ENCODE data around the gene MYO1B. TPM values are rescaled to one million over a fixed set of nuclear protein-coding genes. Genes with fewer than 3 reads are reported as not detected.

The MYO1B gene
- total and polyA plus RNA-seq, 8 donors: 136 to 305 (median 197) TPM

- intact Hi-C loops (cut with DNase I): no loop called here
Observed at GRCh38 chr2:191412353-191412752, 167.1 kb downstream of the MYO1B start.

GRCh38 chr2:191415101-191415500 lies 169.9 kb downstream of the MYO1B start:
- no peaks in the 10 kb centered on the region for H3K9me3 ChIP-seq
- TF ChIP-seq, protein P1, sequence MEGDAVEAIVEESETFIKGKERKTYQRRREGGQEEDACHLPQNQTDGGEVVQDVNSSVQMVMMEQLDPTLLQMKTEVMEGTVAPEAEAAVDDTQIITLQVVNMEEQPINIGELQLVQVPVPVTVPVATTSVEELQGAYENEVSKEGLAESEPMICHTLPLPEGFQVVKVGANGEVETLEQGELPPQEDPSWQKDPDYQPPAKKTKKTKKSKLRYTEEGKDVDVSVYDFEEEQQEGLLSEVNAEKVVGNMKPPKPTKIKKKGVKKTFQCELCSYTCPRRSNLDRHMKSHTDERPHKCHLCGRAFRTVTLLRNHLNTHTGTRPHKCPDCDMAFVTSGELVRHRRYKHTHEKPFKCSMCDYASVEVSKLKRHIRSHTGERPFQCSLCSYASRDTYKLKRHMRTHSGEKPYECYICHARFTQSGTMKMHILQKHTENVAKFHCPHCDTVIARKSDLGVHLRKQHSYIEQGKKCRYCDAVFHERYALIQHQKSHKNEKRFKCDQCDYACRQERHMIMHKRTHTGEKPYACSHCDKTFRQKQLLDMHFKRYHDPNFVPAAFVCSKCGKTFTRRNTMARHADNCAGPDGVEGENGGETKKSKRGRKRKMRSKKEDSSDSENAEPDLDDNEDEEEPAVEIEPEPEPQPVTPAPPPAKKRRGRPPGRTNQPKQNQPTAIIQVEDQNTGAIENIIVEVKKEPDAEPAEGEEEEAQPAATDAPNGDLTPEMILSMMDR (IDR thresholded peaks at IDR 0.05): no peak
- no peak overlapping the region for H3K4me3 ChIP-seq
- H3K36me3 ChIP-seq: peaks cover 0 to 59% of the 10 kb centered on the region in 2 donors
- ATAC-seq: no peak
- H3K27ac ChIP-seq: no peak overlapping the region
- DNase-seq: no peak
- intact Hi-C loops (cut with DNase I): no loop called here
- no peaks in the 10 kb centered on the region for H3K27me3 ChIP-seq
- H3K4me1 ChIP-seq: no peaks in the 10 kb centered on the region

More at GRCh38 chr2:191412353-191412752, 167.1 kb downstream of the MYO1B start:
- no peak overlapping the region for H3K4me3 ChIP-seq
- no peaks in the 10 kb centered on the region for H3K9me3 ChIP-seq
- TF ChIP-seq, protein P1 (IDR thresholded peaks at IDR 0.05): no peak
- H3K27me3 ChIP-seq: no peaks in the 10 kb centered on the region
- no peak overlapping the region for H3K27ac ChIP-seq
- DNase-seq (no peak), ATAC-seq (no peak)
- H3K4me1 ChIP-seq: no peaks in the 10 kb centered on the region
- peaks cover 0 to 69% of the 10 kb centered on the region in 2 donors for H3K36me3 ChIP-seq

DNA sequence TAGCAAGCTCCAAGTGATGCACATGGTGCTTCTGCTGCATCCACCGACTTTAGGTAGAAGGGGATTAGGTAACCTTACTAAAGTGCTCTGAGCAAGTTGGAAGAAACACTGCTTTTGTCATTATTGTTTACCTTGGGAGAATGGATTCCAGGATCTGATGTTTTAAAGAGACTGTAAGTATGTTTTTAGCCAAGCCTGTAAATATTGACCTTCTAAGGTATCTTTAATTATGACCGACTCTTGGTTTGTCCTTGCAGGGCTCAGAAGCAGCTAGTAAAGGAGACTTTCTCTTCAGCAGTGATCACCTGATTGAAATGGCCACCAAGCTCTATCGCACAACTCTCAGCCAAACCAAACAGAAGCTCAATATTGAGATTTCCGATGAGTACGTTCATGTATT lies 170.7 kb downstream of the MYO1B start:
- DNase-seq: no peak
- Histone ChIP-seq H3K27me3 (no peaks in the 10 kb centered on the region), H3K36me3 (peaks cover 0 to 58% of the 10 kb centered on the region in 2 donors), H3K4me3 (no peak overlapping the region), H3K27ac (no peak overlapping the region), H3K9me3 (no peaks in the 10 kb centered on the region), H3K4me1 (no peaks in the 10 kb centered on the region)
- ATAC-seq: no peak
- TF ChIP-seq, protein P1 (IDR thresholded peaks at IDR 0.05): no peak
- intact Hi-C loops (cut with DNase I): no loop called here

GRCh38 chr2:191417746-191418145 lies 172.5 kb downstream of the MYO1B start:
- Histone ChIP-seq H3K4me1 (no peaks in the 10 kb centered on the region), H3K36me3 (peaks cover 0 to 50% of the 10 kb centered on the region in 2 donors), H3K4me3 (no peak overlapping the region), H3K27me3 (no peaks in the 10 kb centered on the region), H3K9me3 (no peaks in the 10 kb centered on the region), H3K27ac (no peak overlapping the region)
- TF ChIP-seq, protein P1 (IDR thresholded peaks at IDR 0.05): no peak
- ATAC-seq (no peak), DNase-seq (no peak)
- intact Hi-C loops (cut with DNase I): no loop called here

DNA sequence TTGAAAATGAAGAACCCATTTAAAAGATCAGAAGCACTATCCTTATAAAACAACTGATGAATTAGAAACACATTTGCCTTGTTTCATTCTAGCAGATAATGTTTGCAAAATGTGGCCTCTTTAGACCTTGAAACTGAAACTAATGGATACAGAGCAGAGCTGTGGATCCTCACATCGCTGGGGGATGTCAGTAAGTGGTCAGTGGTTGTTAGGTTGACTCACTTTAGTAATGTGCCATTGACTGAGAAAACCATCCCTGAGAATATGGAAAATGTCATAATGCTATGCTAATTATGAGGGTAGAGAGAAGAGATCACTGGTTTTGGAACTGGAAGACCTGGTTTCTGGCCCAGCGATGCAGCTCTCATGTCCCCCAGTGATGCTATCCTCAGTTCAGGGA lies 176.7 kb downstream of the MYO1B start:
- H3K9me3 ChIP-seq: no peaks in the 10 kb centered on the region
- TF ChIP-seq, protein P1 (IDR thresholded peaks at IDR 0.05): no peak
- ATAC-seq: no peak
- DNase-seq: no peak
- no peak overlapping the region for H3K4me3 ChIP-seq
- no peak overlapping the region for H3K27ac ChIP-seq
- H3K4me1 ChIP-seq: no peaks in the 10 kb centered on the region
- H3K36me3 ChIP-seq: peaks cover 0 to 43% of the 10 kb centered on the region in 2 donors
- intact Hi-C loops (cut with DNase I): no loop called here
- H3K27me3 ChIP-seq: no peaks in the 10 kb centered on the region

Data from left lung (tissue), 10 donors.